SK-N-MC (cell line): ENCODE measurements around the gene ACOXL.

Experiments
- EZH2 ChIP-seq: fragments of 200-600 bp; sonication (generic); IDR thresholded peaks from one replicate; pipeline ENCODE4 v1.6.1; 2017; ENCODE audit warnings: antibody characterized with exemption
- FOXP2 ChIP-seq: optimal IDR thresholded peaks from 2 replicates; pipeline ENCODE3; 2011; ENCODE audit warnings: mild to moderate bottlenecking, moderate library complexity; ENCODE audit not compliant: insufficient read depth; ENCODE audit errors: extremely low read length, control extremely low read depth
- POLR2AphosphoS5 ChIP-seq: IDR thresholded peaks from 2 replicates; pipeline ENCODE4 v1.6.1; 2012; ENCODE audit warnings: mild to moderate bottlenecking, low read depth, low read length, borderline replicate concordance

- no peak for TF ChIP-seq EZH2
- TF ChIP-seq POLR2AphosphoS5: no peak
- TF ChIP-seq FOXP2: no peak
Measured at GRCh38 chr2:111031546-111032478, 299.4 kb downstream of the ACOXL start.
